T-helper 1 cell (primary cell): ENCODE data around the gene PLA2G2F.
"Not testable (repeated sequence)": the region's sequence is repeated elsewhere in the genome, so short reads cannot be mapped to it uniquely, and the experiment has no call there.

ENCODE experiments used
- DNase-seq, 5 donors: peaks; one replicate each; pipeline ENCODE4 v3.0.0-alpha.2; 2012 to 2020

PLA2G2F gene

DNA sequence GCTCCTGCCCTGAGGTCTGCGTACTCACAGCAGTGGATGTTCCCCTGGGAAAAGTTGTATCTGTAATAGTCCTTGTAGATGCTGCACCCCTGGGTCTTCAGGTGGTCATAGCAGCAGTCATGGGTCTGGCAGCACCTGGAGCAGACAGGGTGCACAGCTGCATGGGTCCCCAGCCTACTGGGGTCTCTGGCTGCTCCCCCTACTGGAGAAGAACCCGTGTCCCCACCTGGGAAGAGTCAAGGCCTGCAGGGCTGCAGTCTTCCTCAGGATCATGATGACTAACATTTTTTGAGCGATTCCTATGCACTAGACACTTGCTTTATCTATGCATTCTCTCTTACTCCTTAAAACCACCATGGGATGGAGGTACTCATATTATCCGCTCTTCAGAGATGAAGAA lies 23.6 kb upstream of the PLA2G2F start:
- no peak for DNase-seq

DNA sequence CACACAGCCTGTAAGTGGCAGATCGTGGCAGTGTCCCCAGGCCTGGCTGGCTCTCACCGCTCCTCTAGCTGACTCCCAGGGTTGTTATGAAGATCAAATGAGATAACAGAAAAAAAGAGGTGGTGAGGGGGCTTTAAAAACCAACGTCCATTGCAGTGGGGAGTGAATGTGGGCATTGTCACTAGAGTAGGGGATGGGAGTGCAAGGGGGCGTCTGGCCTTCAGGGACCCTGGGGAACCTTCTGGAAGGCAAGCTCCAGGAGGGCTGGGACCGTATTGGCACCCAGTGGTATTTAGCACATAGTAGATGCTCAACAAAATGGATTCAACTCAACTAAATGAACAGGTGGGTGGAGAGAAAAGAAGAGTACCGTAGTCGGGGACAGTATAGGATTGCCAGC lies 23.2 kb upstream of the PLA2G2F start:
- no peak for DNase-seq

DNA sequence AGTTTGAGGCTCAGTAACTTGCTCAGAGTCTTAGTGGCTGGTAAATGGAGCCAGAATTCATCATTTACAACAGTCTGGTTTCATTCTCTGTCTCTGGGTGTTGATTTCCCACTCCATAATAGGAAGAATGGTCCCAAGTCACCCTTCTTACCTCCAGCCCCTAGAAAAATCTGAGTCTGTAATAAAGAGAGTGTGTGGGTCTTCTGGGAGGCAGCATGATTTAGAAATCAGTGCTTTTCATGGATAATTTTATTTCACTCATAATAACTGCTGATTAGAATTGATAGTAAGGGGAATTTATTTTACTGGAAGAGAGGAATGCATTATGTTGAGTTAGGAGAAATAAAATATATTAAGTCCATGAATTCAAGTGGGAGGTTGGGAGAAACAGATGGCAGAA lies 21.9 kb upstream of the PLA2G2F start:
- no peak for DNase-seq

DNA sequence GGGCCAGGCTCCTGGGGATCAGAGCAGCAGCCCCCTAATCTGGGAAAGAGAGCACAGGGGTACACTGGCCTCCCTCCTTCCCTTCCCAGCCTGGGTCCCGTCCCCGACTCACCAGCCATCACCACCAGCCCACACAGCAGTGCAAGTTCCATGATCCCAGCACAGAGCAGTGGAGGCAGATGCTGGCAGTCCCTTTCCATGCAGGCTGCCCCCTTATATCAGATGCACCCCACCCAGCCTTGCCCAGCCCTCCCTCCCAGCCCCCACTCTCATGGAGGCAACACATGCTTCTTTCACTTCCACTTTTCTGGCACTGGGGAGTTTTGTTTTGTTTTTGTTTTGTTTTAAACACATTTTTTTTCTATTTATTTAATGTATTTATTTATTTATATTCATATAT lies 19.8 kb upstream of the PLA2G2F start, which contains the start of gene PLA2G2D:
TSS of gene PLA2G2D (minus strand) at position 190 of the 400 bp plus-strand sequence. CDS start at position 152, 38 bp downstream.
- no peak for DNase-seq

- no peak for DNase-seq
These were observed 18.3 kb upstream of the PLA2G2F start for GRCh38 chr1:20120796-20121195.

DNA sequence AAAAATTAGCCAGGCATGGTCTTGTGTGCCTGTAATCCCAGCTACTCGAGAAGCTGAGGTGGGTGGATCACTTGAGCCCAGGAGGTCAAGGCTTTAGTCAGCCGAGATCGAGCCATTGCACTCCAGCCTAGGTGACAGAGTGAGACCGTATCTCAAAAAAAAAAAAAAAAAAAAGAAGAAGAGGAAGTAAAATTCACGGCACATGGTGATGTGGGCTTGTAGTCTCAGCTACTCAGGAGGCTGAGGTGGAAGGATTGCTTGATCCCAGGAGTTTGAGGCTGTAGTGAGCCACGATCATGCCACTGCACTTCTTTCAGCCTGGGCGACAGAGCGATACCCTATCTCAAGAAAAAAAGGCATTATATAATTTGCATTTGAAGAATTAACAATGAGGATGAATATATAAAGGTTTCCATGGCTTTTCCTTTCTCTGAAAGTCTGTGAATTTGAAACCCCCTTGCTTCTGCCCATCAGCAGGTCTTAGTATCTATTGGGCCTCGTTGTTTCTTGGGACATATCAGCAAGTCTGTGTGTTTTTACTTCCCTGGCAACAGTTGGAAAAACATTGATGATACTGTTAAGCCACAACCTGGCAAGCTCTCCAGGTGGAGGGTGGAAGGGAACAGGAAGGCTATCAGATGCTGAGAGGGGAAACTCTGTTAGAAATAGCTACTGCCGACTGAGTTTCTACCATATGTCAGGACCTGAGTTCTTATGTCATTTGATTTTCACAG lies 15.2 kb upstream of the PLA2G2F start:
- DNase-seq, result no peak

DNA sequence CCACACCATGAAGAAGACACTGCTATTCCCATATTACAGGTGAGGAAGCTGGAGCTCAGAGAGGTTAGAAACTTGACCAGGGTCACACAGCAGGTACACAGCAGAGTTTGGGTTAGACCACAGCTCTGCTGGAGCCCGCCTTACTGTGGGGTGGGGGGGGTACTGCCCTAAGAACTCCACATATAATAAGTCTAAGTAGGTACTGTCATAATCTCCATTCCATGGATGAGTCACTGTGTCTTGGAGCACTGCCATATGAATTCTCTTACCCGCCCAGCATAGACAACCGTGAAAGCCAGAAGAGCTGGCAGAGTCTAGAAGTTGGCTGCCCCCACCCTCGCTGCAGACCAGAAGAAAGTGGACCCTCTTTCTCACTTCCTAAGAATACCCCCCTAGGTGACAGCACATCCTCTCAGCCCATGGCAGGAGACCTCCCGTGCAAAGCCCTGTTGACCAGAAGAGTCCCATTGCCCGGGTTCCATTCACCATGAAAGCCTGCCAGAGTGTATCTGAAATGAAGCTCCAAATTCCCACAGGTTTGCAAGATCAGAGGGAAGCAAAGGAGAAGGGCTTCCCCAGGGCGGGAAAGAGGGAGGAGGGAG lies 14.6 kb upstream of the PLA2G2F start:
- no peak for DNase-seq

- DNase-seq, result no peak
These were observed 14.0 kb upstream of the PLA2G2F start for GRCh38 chr1:20125100-20125499.

DNA sequence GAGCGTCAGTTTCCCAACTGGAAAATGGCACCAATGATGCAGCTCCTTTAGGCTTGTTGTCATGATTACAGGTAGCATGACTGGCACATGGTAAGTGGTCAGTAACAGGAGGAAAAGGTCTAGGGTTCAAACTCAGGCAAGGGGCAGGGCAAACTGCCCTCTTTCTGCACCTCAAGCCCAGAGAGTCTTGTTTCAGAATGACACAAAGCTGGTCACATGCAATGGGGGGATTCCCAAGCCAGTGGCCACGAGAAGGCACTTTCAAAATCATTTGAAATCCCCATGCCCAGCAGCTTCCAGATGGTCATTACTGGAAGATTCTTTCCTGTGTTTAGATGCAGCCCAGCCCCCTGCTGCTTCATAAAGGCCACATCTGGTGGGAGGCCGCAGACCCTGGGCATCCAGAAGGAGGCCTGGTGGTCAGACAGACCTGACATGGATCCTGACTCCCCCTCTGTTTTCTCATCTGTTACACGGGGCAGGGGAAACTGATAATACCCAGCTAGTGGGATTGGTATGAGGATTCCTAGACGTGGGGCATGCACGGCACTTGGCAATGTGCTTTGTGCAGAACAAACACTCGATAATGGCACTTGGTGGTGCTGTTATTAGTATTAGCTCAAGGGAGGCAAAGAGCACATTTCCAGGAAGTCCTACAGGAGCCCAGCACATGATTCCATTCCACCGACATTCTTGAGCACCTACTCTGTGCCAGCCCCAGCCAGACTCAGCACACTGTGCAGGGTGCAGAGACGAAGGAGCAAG lies 12.9 kb upstream of the PLA2G2F start:
- DNase-seq, result no peak

- DNase-seq, result no peak
These were observed 12.2 kb upstream of the PLA2G2F start for GRCh38 chr1:20126806-20127440.

GRCh38 chr1:20130518-20130917 lies 8.6 kb upstream of the PLA2G2F start:
- not testable (repeated sequence) for DNase-seq

DNA sequence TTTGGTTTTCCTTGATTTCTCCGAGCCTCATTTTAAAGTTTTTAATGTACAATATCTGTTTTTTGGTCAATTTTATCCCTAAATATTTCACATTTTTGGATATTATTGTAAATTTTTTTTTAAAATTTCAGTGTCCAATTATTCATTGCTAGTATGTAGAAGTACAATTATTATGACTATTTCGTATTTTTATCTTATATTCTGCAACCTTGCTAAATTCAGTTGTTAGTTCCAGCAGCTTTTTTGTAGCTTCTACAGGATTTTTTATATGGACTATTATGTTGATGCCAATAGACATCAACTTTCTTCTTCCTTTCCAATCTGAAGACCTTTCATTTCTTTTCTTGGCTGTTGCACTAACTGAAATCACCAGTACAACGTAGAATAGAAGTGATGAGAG lies 4.1 kb upstream of the PLA2G2F start:
- DNase-seq, result no peak

- no peak for DNase-seq
These were observed 2.9 kb upstream of the PLA2G2F start for GRCh38 chr1:20136249-20136648.

- no peak for DNase-seq
These were observed 2.1 kb upstream of the PLA2G2F start for GRCh38 chr1:20137055-20137454.

DNA sequence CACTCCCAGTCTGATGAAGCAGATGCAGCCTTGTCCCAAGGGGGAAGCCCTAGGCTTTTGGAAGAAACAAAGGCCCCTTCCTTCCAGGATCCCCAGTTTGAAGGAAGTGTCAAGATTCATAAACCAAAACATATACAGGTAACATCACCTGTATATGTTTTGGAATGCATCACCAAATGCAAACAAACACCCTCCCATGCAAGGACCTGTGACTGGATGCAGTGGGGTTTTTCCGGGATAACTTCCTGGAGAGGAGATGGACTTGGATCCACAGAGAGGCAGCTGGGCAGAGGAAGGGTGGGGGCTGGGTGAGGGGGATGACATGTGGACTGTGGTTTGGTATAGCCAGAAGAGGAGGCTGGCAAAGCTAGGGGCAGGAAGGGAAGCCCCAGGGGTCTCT lies 1.5 kb upstream of the PLA2G2F start:
- no peak for DNase-seq

GRCh38 chr1:20138346-20138745 lies 777 bp upstream of the PLA2G2F start:
- no peak for DNase-seq

GRCh38 chr1:20139776-20140612 lies 871 bp downstream of the PLA2G2F start:
- no peak for DNase-seq

DNA sequence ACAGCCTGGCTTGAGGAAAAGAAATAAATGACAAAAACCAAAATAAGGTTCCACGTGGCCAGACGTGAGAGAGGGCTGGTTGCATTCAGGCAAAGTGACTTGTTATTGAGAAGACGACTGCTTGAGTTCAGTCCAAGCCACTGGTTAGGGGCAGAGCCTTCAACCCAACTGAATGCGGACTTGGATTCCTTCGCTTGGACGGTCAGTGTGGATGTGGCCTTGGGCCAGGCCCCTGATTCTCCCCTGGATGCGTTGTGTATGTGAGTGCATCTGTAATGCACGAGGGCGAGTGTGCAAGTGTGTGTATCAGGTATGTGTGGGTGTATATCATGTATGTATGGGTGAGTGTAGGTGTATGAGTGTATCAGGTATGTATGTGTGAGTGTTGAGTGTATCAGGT lies 1.9 kb downstream of the PLA2G2F start:
- DNase-seq, result no peak

GRCh38 chr1:20141466-20141865 lies 2.3 kb downstream of the PLA2G2F start:
- no peak for DNase-seq

GRCh38 chr1:20142001-20142710 lies 3.0 kb downstream of the PLA2G2F start:
- no peak for DNase-seq

DNA sequence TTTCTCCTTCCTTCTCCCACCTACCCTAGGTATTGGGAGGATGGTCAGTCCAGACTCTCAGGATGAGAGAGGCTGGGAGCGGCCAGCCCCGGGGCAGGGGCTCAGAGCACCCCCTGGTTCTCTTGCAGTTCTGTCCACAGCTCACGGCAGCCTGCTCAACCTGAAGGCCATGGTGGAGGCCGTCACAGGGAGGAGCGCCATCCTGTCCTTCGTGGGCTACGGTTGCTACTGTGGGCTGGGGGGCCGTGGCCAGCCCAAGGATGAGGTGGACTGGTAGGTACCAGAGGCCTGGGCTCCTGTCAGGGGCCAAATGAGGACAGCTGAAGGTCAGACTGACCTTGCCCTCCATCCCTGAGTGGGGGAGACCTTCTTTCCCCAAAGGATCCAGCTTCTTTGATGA lies 4.2 kb downstream of the PLA2G2F start:
- no peak for DNase-seq
